ENCODE results near the gene TKT.

DNA sequence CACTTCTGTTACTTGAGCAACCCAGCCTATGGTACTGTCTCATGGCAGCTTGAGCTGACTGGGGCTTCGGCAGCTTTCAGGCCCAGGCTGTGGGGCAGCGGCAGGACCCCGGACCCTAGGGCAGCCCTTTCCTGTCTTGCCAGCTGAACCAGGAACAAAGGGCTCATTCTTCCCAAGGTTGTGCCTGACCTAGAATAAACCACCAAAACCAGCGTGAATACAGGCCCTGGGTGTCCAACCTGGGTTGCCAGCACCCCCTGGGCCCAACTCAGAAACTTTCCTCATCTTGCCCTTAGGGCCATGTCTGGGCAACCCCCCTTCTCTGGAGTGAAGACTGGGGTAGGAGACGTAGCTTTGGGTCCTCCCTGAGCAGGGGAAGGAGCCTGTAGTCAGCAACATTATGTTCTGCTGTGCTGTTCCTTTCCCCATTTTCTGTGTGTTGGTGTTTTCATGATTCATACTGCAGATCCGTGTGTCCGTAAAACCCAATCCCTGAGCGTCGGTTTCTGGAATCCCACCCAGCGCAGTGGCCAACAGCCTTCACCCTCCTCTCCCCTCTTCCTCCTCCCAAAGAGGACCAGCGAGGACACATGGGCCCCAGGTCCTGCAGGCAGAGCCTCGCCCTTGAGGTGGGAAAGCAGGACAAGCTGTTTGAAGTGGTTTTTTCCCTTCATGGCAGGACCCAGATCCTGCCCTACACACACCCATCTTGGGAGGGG, 33.5 kb downstream of the TKT start:
- TF ChIP-seq, protein P1, sequence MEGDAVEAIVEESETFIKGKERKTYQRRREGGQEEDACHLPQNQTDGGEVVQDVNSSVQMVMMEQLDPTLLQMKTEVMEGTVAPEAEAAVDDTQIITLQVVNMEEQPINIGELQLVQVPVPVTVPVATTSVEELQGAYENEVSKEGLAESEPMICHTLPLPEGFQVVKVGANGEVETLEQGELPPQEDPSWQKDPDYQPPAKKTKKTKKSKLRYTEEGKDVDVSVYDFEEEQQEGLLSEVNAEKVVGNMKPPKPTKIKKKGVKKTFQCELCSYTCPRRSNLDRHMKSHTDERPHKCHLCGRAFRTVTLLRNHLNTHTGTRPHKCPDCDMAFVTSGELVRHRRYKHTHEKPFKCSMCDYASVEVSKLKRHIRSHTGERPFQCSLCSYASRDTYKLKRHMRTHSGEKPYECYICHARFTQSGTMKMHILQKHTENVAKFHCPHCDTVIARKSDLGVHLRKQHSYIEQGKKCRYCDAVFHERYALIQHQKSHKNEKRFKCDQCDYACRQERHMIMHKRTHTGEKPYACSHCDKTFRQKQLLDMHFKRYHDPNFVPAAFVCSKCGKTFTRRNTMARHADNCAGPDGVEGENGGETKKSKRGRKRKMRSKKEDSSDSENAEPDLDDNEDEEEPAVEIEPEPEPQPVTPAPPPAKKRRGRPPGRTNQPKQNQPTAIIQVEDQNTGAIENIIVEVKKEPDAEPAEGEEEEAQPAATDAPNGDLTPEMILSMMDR (IDR thresholded peaks at IDR 0.05; ENCODE audit: low read depth, low read length) = no peak
- TF ChIP-seq EZH2phosphoT487 (IDR thresholded peaks at IDR 0.05; ENCODE audit: low read depth) = no peak

Data from OCI-LY3 (cell line).